Right lobe of liver (tissue), 4 donors: Measurements from ENCODE around the gene ADAM12.

ENCODE experiments used
- POLR2A ChIP-seq: fragments of 450-650 bp; IDR thresholded peaks from one replicate; pipeline ENCODE4 v1.6.1; 2017; ENCODE audit warnings: antibody characterized with exemption, mild to moderate bottlenecking
- TF ChIP-seq, protein P1 (sequence below), 4 donors: fragments of 200-600 bp in 3 of 4; fragments of 450-650 bp in 1 of 4; IDR thresholded peaks; one replicate each; pipeline versions ENCODE4 v1.5.1 to v1.8.0; 2016 to 2022; ENCODE audit warnings: antibody characterized with exemption in 4 of 4, mild to moderate bottlenecking in 2 of 4
- donor health status: DM: no; HTN: no; CAD: no.
- donor health status: DM: no; HTN: no; CAD: no.
- donor health status: DM: no; HTN: yes; CAD: no.

GRCh38 chr10:126256864-126257263 is 131.4 kb downstream of the ADAM12 start:
- TF ChIP-seq, protein P1, sequence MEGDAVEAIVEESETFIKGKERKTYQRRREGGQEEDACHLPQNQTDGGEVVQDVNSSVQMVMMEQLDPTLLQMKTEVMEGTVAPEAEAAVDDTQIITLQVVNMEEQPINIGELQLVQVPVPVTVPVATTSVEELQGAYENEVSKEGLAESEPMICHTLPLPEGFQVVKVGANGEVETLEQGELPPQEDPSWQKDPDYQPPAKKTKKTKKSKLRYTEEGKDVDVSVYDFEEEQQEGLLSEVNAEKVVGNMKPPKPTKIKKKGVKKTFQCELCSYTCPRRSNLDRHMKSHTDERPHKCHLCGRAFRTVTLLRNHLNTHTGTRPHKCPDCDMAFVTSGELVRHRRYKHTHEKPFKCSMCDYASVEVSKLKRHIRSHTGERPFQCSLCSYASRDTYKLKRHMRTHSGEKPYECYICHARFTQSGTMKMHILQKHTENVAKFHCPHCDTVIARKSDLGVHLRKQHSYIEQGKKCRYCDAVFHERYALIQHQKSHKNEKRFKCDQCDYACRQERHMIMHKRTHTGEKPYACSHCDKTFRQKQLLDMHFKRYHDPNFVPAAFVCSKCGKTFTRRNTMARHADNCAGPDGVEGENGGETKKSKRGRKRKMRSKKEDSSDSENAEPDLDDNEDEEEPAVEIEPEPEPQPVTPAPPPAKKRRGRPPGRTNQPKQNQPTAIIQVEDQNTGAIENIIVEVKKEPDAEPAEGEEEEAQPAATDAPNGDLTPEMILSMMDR (IDR thresholded peaks at IDR 0.05) = no peak
- no peak for TF ChIP-seq POLR2A
